GM21619 (cell line): ENCODE results near the gene ART1.
"Not testable (repeated sequence)": the region's sequence is repeated elsewhere in the genome, so short reads cannot be mapped to it uniquely, and the experiment has no call there.

Source experiments
- ATAC-seq: cut with Tn5 transposase; IDR thresholded peaks from one replicate; pipeline ENCODE4 v1.9.1; 2021; ENCODE audit not compliant: unreplicated experiment

ART1 gene

GRCh38 chr11:3632070-3632660 is 12.8 kb upstream of the ART1 start:
- no peak for ATAC-seq

DNA sequence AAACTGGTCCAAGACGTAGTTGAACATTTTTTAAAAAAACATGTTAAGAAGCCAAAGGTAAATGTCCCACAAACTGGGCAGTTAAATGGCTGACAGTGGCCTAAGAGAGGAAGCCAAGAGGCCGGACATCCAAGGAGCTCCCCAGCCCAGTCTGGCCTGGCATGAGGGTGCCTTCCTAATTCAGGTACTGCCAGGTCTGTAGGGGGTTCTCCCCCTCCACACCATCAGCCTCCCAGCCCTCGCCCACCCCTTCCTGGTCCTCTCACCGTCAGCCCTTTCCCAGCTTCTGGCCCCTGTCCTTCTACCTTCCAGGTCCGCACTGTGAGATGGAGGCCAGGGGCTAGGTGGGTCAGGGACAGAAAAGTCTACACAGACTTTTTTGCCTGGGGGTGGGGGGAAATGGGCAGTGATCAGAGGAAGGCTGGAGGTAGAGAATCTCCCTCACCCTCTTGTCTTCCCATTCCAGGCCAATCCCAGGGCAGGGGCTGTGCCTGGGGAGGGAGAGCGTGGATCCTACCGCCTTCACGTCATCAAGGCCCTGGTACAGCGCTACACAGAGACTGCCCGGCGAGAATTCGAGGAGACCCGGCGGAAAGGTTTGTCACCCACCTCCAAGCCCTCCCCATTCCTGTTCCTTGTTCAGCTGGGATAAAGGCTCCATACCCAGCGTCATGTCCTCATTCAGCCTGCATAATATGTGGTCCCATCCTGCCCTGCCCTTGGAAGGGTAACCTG is 9.1 kb upstream of the ART1 start:
- no peak for ATAC-seq

DNA sequence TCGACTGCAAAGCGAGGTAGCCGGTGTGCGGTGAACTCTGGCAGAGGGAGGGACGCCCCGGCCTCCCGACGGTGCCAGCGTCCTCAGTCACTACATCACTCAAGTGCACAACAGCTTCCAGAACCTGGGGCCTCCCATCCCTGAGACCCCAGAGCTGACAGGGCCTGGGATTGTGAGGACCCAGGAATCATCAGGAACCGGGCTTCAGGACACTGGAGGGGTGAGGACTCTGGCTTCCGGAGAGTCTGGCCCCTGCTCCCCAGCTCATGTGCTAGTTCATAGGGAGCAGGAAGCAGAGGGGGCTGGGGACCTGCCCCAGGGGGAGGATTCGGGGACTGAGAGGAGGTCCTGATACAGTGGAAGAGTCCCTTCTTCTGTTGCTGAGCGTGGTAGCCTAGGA is 7.7 kb upstream of the ART1 start:
- no peak for ATAC-seq

GRCh38 chr11:3638513-3638912 is 6.4 kb upstream of the ART1 start:
- ATAC-seq: no peak

DNA sequence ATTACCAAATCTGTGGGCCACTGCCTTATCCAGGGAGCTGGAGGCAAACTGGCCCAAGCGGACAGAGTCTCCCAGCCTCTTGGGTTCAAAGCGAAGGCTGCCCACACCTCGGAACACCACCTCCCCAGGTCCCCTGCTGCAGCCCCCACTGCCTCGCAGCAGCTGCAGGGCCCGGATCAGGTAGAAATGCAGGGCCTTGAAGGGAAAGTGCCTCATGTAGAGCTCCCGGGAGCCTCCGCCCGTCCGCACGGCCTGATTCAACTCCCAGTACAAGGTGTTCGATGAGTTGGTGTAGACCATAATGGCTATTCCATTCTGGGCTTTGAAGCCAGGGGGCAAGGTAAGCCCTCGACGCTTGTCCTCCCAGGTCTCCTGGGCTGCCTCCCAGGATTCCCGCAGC is 5.1 kb upstream of the ART1 start:
- no peak for ATAC-seq

DNA sequence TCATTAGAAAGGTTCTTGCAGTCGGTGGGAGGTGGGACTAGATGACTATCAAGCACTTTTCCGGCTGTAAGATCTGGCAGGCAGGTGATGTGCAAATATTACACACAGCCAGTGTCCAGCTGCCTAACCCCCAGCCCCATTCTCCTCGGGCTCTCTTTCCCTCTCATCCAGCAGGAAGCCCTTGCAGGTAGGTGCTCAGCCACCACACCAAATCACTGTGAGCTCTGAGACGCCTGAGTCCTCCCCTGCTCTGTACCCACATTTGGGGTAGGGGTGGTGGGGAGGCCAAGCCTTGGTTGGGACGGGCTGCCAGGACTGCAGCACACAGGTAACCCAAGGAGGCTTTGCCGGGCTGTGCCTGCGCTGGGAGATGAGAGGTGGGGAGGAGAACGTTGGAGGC is 3.7 kb upstream of the ART1 start:
- no peak for ATAC-seq

- no peak for ATAC-seq
Observed at GRCh38 chr11:3641701-3642070, 3.2 kb upstream of the ART1 start, which contains the start of gene ART5. ART5 (minus strand) TSS chr11:3641992; CDS start chr11:3641862, 130 bp downstream.

GRCh38 chr11:3642071-3642951 is 2.6 kb upstream of the ART1 start:
- no peak for ATAC-seq

- not testable (repeated sequence) for ATAC-seq
Observed at GRCh38 chr11:3643102-3643546, 1.8 kb upstream of the ART1 start.

GRCh38 chr11:3645552-3645951 is 624 bp downstream of the ART1 start:
- no peak for ATAC-seq

GRCh38 chr11:3648843-3649242 is 3.9 kb downstream of the ART1 start:
- not testable (repeated sequence) for ATAC-seq

DNA sequence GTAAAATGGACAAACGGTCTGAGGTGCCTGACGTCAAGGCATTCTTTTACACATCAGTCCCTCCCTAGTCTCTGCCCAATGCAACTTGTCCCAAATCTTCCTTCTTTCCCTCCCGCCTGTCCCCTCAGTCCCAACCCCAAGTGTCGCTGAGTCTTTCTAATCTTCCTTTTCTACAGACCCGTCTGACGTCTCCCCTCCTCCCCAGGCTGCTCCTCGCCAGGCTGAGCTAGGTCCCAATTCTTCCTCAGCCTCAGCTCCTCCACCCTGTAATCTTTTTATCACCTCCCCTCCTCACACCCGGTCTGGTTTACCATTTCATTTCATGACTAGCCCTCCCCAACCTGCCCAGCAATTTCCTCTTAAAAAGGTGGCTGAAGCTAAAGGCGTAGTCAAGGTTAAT is 4.4 kb downstream of the ART1 start:
- ATAC-seq: not testable (repeated sequence)

GRCh38 chr11:3652514-3652913 is 7.6 kb downstream of the ART1 start:
- ATAC-seq: not testable (repeated sequence)

- no peak for ATAC-seq
Observed at GRCh38 chr11:3655547-3655946, 10.6 kb downstream of the ART1 start.

- not testable (repeated sequence) for ATAC-seq
Observed at GRCh38 chr11:3657331-3657730, 12.4 kb downstream of the ART1 start.

GRCh38 chr11:3658252-3658651 is 13.3 kb downstream of the ART1 start:
- ATAC-seq: no peak

GRCh38 chr11:3659595-3660515 is 14.9 kb downstream of the ART1 start:
- no peak for ATAC-seq

GRCh38 chr11:3660960-3661359 is 16.0 kb downstream of the ART1 start:
- no peak for ATAC-seq

DNA sequence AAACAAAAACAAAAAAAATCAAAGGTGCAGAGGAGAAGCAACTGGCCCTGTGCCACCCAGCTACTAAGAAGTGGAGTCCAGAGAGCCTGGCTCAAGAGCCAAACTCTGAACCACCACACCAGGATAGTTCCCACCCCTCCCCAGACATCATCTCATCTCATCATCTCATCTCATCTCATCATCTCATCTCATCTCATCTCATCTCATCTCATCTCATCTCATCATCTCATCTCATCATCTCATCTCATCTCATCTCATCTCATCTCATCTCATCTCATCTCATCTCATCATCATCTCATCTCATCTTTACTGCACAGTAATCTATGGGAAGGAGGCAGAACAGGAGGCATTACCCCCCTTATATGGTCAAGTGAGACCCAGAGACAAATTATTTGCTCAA is 17.9 kb downstream of the ART1 start:
- ATAC-seq: no peak

DNA sequence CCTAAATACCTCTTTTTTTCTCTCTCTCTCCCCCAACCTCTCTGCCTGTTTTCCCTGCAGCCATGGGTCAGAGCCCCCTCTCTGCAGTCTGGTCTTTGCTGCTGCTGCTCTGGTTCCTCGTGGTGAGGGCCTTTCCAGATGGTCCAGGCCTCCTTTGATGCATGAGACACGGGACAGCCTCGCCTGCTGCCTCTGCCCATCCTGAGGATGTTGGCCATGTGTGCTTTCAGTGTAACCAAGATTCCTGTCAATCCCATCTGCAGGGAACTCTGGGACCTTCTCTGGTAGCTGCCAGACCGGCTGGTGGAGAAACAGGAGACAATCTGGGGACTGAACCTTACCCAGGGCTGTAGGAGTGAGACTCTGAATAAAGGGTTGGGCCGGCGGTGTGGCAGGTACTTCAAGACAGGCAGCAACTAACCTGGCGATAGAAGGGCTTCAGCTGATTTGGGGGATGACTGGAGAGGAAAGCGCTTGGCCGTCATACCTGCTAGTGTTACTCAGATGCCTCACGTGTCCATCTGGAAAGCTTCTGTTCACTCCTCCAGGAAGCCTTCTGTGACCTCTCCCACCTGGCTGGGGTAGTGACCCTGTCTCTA is 19.2 kb downstream of the ART1 start:
- ATAC-seq: no peak
